A549 (cell line): ENCODE data around the gene FAM216A. TPM values are rescaled to one million over a fixed set of nuclear protein-coding genes. Genes with fewer than 3 reads are reported as not detected.

ENCODE experiments used
- ATAC-seq, 2 experiments: fragments of 200-7000 bp in 1 of 2; fragments of >200 bp in 1 of 2; cut with Nextera tagmentation in 1 of 2; cut with Tn5 transposase in 1 of 2; 3 replicates each; pipeline versions ENCODE4 v1.8.0 to v1.9.1; 2018 to 2020; ENCODE audit warnings: mild to moderate bottlenecking in 1 of 2, moderate library complexity in 1 of 2
- CTCF ChIA-PET: fragments of 300-600 bp; sonication (Branson Sonifier 250); formaldehyde crosslinking; extraction: SDS; loops from one replicate; lab custom pipeline; 2021; ENCODE audit warnings: antibody characterized with exemption, inconsistent platforms; lab: Yijun Ruan, JAX
- POLR2A ChIA-PET: fragments of 350-600 bp; formaldehyde crosslinking; extraction: SDS; loops from one replicate; lab custom pipeline; 2021; ENCODE audit warnings: antibody characterized with exemption, inconsistent platforms; lab: Yijun Ruan, JAX
- DNase-seq, 2 experiments: peaks; one replicate each; pipeline versions ENCODE4 v3.0.0 to v3.0.0-alpha.2; 2011 to 2016; ENCODE audit warnings: low read depth in 1 of 2, low spot score in 1 of 2
- FAIRE-seq: peaks from 2 replicates; lab custom pipeline; 2011; peaks lifted over from hg19 to GRCh38; lab: Jason Lieb, UNC
- H3K27ac ChIP-seq, 2 experiments: fragments of >200 bp; sonication (Bioruptor Twin); formaldehyde crosslinking; 3 replicates each; pipeline ENCODE4 v1.5.1; 2016 to 2017
- H3K4me1 ChIP-seq: fragments of >200 bp; sonication (Bioruptor Twin); formaldehyde crosslinking; 3 replicates; pipeline ENCODE4 v1.6.1; 2016
- H3K4me2 ChIP-seq: fragments of >200 bp; sonication (Bioruptor Twin); formaldehyde crosslinking; 3 replicates; pipeline ENCODE4 v1.6.1; 2016
- H3K4me3 ChIP-seq: fragments of >200 bp; sonication (Bioruptor Twin); formaldehyde crosslinking; 3 replicates; pipeline ENCODE4 v1.5.1; 2016
- H3K9me3 ChIP-seq: fragments of >200 bp; sonication (Bioruptor Twin); formaldehyde crosslinking; 3 replicates; pipeline ENCODE4 v1.6.1; 2016
- BHLHE40 ChIP-seq: IDR thresholded peaks from 2 replicates; pipeline ENCODE4 v1.6.1; 2012; ENCODE audit warnings: low read depth, low read length, inconsistent platforms
- CBX2 ChIP-seq: fragments of 200-600 bp; sonication (generic); IDR thresholded peaks from 2 replicates; pipeline ENCODE4 v1.6.1; 2016; ENCODE audit warnings: low read depth, mild to moderate bottlenecking, borderline replicate concordance
- CEBPB ChIP-seq, 2 experiments: fragments of >200 bp in 1 of 2; sonication (Bioruptor Twin) in 1 of 2; formaldehyde crosslinking in 1 of 2; IDR thresholded peaks; 2 replicates each; pipeline ENCODE4 v1.6.1; 2012 to 2016
- CHD2 ChIP-seq: fragments of 150-350 bp; IDR thresholded peaks from 2 replicates; pipeline ENCODE4 v1.6.1; 2014; ENCODE audit warnings: low read length; ENCODE audit not compliant: partially characterized antibody
- EHF ChIP-seq: fragments of 250-450 bp; sonication (Bioruptor Pico); IDR thresholded peaks from 2 replicates; pipeline ENCODE4 v1.5.0; 2020; ENCODE audit warnings: mild to moderate bottlenecking
- FOSL2 ChIP-seq, 2 experiments: fragments of 450-650 bp in 1 of 2; fragments of >200 bp in 1 of 2; sonication (Bioruptor Twin) in 1 of 2; formaldehyde crosslinking; IDR thresholded peaks; 2 replicates each; pipeline versions ENCODE4 v1.5.0 to v1.6.1; 2016 to 2020; ENCODE audit warnings: mild to moderate bottlenecking in 1 of 2, moderate library complexity in 1 of 2
- HDAC2 ChIP-seq: fragments of 200-600 bp; sonication (generic); IDR thresholded peaks from 2 replicates; pipeline ENCODE4 v1.6.1; 2016
- HEYL ChIP-seq: fragments of 250-450 bp; sonication (Bioruptor Pico); IDR thresholded peaks from 2 replicates; pipeline ENCODE4 v1.8.0; 2021; ENCODE audit warnings: mild to moderate bottlenecking, moderate library complexity
- HOXA7 ChIP-seq: fragments of 250-450 bp; sonication (Bioruptor Pico); IDR thresholded peaks from 2 replicates; pipeline ENCODE4 v1.5.0; 2020; ENCODE audit warnings: mild to moderate bottlenecking, moderate library complexity
- JUN ChIP-seq, 2 experiments: fragments of >200 bp; sonication (Bioruptor Twin); formaldehyde crosslinking; IDR thresholded peaks; 2 replicates in 1 of 2; 3 replicates in 1 of 2; pipeline ENCODE4 v1.6.1; 2016 to 2017
- JUNB ChIP-seq: fragments of >200 bp; sonication (Bioruptor Twin); formaldehyde crosslinking; IDR thresholded peaks from 2 replicates; pipeline ENCODE4 v1.6.1; 2016
- KDM1A ChIP-seq: fragments of 200-600 bp; sonication (generic); IDR thresholded peaks from 2 replicates; pipeline ENCODE4 v1.6.1; 2016; ENCODE audit warnings: low read depth, mild to moderate bottlenecking
- MAFK ChIP-seq: fragments of 450-650 bp; IDR thresholded peaks from 2 replicates; pipeline ENCODE4 v1.6.1; 2014; ENCODE audit not compliant: partially characterized antibody
- MAZ ChIP-seq: fragments of 150-350 bp; IDR thresholded peaks from 2 replicates; pipeline ENCODE4 v1.6.1; 2014; ENCODE audit warnings: antibody characterized with exemption, low read depth, low read length, borderline replicate concordance
- MYC ChIP-seq: IDR thresholded peaks from 2 replicates; pipeline ENCODE4 v1.6.1; 2012; ENCODE audit warnings: mild to moderate bottlenecking, inconsistent platforms, low read length, improper control_type of control experiment, borderline replicate concordance
- POLR2A ChIP-seq: IDR thresholded peaks from 2 replicates; pipeline ENCODE4 v1.6.1; 2012; ENCODE audit warnings: mild to moderate bottlenecking, low read length
- RARB ChIP-seq: fragments of 250-450 bp; sonication (Bioruptor Pico); IDR thresholded peaks from 2 replicates; pipeline ENCODE4 v1.8.0; 2021; ENCODE audit warnings: mild to moderate bottlenecking, moderate library complexity
- RCOR1 ChIP-seq: fragments of 150-350 bp; IDR thresholded peaks from 2 replicates; pipeline ENCODE4 v1.6.1; 2014; ENCODE audit warnings: antibody characterized with exemption, low read length, low read depth
- RFX5 ChIP-seq: fragments of 450-650 bp; IDR thresholded peaks from 2 replicates; pipeline ENCODE4 v1.7.1; 2014; ENCODE audit warnings: antibody characterized with exemption, mild to moderate bottlenecking, moderate library complexity
- SMC3 ChIP-seq: fragments of >200 bp; sonication (Bioruptor Twin); formaldehyde crosslinking; IDR thresholded peaks from 3 replicates; pipeline ENCODE4 v1.6.1; 2018; ENCODE audit warnings: inconsistent platforms
- SREBF2 ChIP-seq: fragments of 450-650 bp; IDR thresholded peaks from 2 replicates; pipeline ENCODE4 v1.6.1; 2014; ENCODE audit warnings: mild to moderate bottlenecking, moderate library complexity
- ZFP36 ChIP-seq: fragments of 450-650 bp; IDR thresholded peaks from 2 replicates; pipeline ENCODE4 v1.6.1; 2014; ENCODE audit warnings: borderline replicate concordance; ENCODE audit not compliant: partially characterized antibody
- ZSCAN20 ChIP-seq: fragments of 250-450 bp; sonication (Bioruptor Pico); IDR thresholded peaks from 2 replicates; pipeline ENCODE4 v1.8.0; 2022; ENCODE audit warnings: mild to moderate bottlenecking, moderate library complexity
- WGBS: methylation state at CpG from one replicate; pipeline ENCODE4 v1.1.6; 2017; ENCODE audit errors: missing lambda C conversion rate; 5-methylcytosine and 5-hydroxymethylcytosine counted together
- polyA plus RNA-seq, 4 experiments: library from polyadenylated mRNA; depleted of rRNA in 3 of 4; stranded (reverse); fragments of >200 nt; fragmentation: RNase III in 1 of 4; extraction: RNeasy Plus Mini Kit Qiagen cat#74134 plus additional on column Dnase treatment in 1 of 4; gene quantifications; 2 replicates in 3 of 4; 3 replicates in 1 of 4; pipeline ENCODE4 v1.2.3, GENCODE V29; 2011 to 2017
- TF ChIP-seq, protein P1 (sequence below): IDR thresholded peaks from 2 replicates; pipeline ENCODE4 v1.6.1; 2012
- TF ChIP-seq, protein P2 (sequence below): fragments of 250-450 bp; sonication (Bioruptor Pico); IDR thresholded peaks from 2 replicates; pipeline ENCODE4 v1.5.0; 2020; ENCODE audit warnings: low read depth, mild to moderate bottlenecking, moderate library complexity
- TF ChIP-seq, protein P3 (sequence below): fragments of >200 bp; sonication (Bioruptor Twin); formaldehyde crosslinking; IDR thresholded peaks from 2 replicates; pipeline ENCODE4 v1.6.1; 2016
- TF ChIP-seq, protein P4 (sequence below): fragments of 200-600 bp; sonication (generic); IDR thresholded peaks from 2 replicates; pipeline ENCODE4 v1.6.1; 2016; ENCODE audit warnings: antibody characterized with exemption, mild to moderate bottlenecking, moderate library complexity
- TF ChIP-seq, protein P5 (sequence below): IDR thresholded peaks from 2 replicates; pipeline ENCODE4 v1.6.1; 2012; ENCODE audit warnings: low read depth, borderline replicate concordance

FAM216A gene
- polyA plus RNA-seq, 2 of the 4 experiments (the other 2 are of a cell fraction) = 18.1 to 40.6 TPM

DNA sequence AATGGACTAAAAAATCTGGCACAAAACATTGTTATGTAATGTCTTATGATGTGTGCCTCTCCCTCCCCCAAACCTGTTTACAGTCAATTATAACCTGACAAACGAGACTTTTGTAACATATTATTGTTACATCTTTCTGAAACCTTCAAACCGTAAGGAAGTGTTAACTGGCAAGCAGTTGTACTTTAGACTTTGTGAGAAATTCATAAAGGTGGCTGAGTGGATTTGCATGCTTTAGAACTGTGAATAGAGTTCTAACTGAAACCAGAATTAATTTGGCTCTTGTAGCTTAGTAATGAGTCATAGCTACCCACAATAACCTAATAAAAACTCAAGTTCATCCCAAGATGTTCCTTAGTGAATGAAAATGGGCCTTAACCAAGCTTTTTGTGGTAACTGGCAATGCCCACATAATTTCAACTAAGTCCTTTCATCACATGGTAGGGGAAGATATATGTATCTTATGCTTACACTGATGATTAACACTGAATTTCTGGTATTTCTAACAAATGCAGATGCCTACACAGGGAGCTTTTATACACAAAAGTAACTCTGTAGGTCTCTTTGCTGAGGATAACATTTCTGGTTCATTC, 63.2 kb downstream of the FAM216A start:
- DNase-seq = no peak
- Histone ChIP-seq H3K9me3 (no peaks in the 10 kb centered on the region), H3K4me3 (no peak overlapping the region), H3K4me2 (no peak overlapping the region), H3K27ac (no peak overlapping the region), H3K4me1 (peaks cover 15% of the 10 kb centered on the region)
- ChIA-PET CTCF (interaction anchor here (0.6 to 4.4 kb wide), 9 partner anchors 9 to 70 kb away, joined by 3 to 30 read pairs (median 5); no protein-coding TSS in a partner anchor), POLR2A (no interaction called here)
- no peak for FAIRE-seq
- 89% methylated on average over 2 of the region's 2 CpGs for whole genome bisulfite sequencing
- ATAC-seq = no peak
- TF ChIP-seq, protein P1, sequence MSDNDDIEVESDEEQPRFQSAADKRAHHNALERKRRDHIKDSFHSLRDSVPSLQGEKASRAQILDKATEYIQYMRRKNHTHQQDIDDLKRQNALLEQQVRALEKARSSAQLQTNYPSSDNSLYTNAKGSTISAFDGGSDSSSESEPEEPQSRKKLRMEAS = no peak
- TF ChIP-seq FOSL2 (IDR thresholded peaks at IDR 0.05) (no peak), FOSL2 (CRISPR knock-in tag; IDR thresholded peaks at IDR 0.05) (peak; percentile 19; the same call in 1 of the 2 replicates)

DNA sequence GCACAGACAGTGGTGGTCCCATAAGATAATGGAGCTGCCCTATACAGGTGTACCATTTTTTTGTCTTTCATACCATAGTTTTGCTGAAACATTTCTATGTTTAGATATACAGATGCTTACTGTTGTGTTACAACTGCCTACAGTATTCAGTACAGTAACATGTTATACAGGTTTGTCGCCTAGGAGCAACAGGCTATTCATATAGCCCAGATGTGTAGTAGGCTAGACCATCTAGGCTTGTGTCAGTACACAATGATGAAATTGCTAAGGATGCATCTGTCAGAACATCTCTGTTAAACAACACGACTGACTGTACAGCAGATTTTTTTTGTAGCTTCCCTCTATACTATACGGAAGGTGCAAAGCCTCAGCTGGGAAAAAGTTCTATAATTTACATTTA, 64.0 kb downstream of the FAM216A start:
- FAIRE-seq = no peak
- CTCF ChIA-PET = interaction anchor here (0.9 to 4.4 kb wide), 9 partner anchors 11 to 82 kb away, joined by 3 to 30 read pairs (median 7); partner anchors contain the start of genes ARPC3 and FAM216A
- no peak for ATAC-seq

DNA sequence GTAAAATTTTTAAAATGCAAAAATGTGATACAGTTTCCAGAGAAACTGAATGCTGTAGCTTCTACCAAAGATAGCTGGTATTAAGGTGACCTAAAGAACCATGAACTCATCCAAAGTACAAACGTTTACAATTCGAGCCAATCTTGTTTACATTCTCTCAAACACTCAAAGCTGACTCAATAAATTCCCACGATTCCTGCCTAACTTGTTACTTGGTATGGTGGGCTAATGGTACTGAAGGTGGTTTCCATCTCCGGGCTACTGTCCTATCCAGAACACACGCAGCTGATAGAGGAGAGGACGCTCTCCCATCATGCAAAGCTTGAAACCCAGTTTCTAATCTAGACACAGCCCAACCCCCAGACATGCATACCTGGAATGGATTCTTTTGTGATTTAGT, 65.0 kb downstream of the FAM216A start:
- Histone ChIP-seq H3K27ac (no peak overlapping the region), H3K4me2 (peak overlapping the region; percentile 18; the same call in 1 of the 3 replicates), H3K9me3 (no peaks in the 10 kb centered on the region), H3K4me1 (peaks cover 15% of the 10 kb centered on the region), H3K4me3 (no peak overlapping the region)
- FAIRE-seq (peak; percentile 36), DNase-seq (no peak), ATAC-seq (no peak)
- POLR2A ChIA-PET = no interaction called here
- 46% methylated on average over 6 of the region's 6 CpGs for WGBS
- TF ChIP-seq JUNB (no peak), SREBF2 (no peak), HOXA7 (CRISPR knock-in tag) (no peak), CHD2 (no peak), SMC3 (no peak), HDAC2 (no peak), RFX5 (no peak), ZSCAN20 (no peak), RARB (CRISPR knock-in tag) (no peak), CEBPB (IDR thresholded peaks at IDR 0.05) (no peak), POLR2A (no peak), KDM1A (no peak), HEYL (CRISPR knock-in tag) (no peak), JUN (IDR thresholded peaks at IDR 0.05) (no peak), EHF (CRISPR knock-in tag) (no peak), ZFP36 (no peak)
- CTCF ChIA-PET = interaction anchor here (1.0 to 4.4 kb wide), 7 partner anchors 18 to 83 kb away, joined by 3 to 30 read pairs (median 7); partner anchors contain the start of genes ARPC3 and FAM216A

More for the DNA sequence above, 64.0 kb downstream of the FAM216A start:
- no peak for DNase-seq
- POLR2A ChIA-PET = no interaction called here
- WGBS = 76% methylated on average over 3 of the region's 3 CpGs
- no peak for TF ChIP-seq CEBPB (IDR thresholded peaks at IDR 0.05)
- no peak for TF ChIP-seq MAZ
- TF ChIP-seq MYC = no peak
- TF ChIP-seq HEYL (CRISPR knock-in tag) = no peak
- TF ChIP-seq, protein P2, sequence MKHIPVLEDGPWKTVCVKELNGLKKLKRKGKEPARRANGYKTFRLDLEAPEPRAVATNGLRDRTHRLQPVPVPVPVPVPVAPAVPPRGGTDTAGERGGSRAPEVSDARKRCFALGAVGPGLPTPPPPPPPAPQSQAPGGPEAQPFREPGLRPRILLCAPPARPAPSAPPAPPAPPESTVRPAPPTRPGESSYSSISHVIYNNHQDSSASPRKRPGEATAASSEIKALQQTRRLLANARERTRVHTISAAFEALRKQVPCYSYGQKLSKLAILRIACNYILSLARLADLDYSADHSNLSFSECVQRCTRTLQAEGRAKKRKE (CRISPR knock-in tag) = no peak
- TF ChIP-seq MAFK = no peak
- TF ChIP-seq, protein P3, sequence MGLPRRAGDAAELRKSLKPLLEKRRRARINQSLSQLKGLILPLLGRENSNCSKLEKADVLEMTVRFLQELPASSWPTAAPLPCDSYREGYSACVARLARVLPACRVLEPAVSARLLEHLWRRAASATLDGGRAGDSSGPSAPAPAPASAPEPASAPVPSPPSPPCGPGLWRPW = no peak
- TF ChIP-seq RCOR1 = no peak
- TF ChIP-seq, protein P4, sequence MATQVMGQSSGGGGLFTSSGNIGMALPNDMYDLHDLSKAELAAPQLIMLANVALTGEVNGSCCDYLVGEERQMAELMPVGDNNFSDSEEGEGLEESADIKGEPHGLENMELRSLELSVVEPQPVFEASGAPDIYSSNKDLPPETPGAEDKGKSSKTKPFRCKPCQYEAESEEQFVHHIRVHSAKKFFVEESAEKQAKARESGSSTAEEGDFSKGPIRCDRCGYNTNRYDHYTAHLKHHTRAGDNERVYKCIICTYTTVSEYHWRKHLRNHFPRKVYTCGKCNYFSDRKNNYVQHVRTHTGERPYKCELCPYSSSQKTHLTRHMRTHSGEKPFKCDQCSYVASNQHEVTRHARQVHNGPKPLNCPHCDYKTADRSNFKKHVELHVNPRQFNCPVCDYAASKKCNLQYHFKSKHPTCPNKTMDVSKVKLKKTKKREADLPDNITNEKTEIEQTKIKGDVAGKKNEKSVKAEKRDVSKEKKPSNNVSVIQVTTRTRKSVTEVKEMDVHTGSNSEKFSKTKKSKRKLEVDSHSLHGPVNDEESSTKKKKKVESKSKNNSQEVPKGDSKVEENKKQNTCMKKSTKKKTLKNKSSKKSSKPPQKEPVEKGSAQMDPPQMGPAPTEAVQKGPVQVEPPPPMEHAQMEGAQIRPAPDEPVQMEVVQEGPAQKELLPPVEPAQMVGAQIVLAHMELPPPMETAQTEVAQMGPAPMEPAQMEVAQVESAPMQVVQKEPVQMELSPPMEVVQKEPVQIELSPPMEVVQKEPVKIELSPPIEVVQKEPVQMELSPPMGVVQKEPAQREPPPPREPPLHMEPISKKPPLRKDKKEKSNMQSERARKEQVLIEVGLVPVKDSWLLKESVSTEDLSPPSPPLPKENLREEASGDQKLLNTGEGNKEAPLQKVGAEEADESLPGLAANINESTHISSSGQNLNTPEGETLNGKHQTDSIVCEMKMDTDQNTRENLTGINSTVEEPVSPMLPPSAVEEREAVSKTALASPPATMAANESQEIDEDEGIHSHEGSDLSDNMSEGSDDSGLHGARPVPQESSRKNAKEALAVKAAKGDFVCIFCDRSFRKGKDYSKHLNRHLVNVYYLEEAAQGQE = no peak
- TF ChIP-seq BHLHE40 = no peak
- no peak for TF ChIP-seq ZSCAN20
- no peak for TF ChIP-seq CBX2
- TF ChIP-seq RARB (CRISPR knock-in tag) = no peak
- TF ChIP-seq, protein P5, sequence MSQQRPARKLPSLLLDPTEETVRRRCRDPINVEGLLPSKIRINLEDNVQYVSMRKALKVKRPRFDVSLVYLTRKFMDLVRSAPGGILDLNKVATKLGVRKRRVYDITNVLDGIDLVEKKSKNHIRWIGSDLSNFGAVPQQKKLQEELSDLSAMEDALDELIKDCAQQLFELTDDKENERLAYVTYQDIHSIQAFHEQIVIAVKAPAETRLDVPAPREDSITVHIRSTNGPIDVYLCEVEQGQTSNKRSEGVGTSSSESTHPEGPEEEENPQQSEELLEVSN = no peak
- peaks cover 15% of the 10 kb centered on the region for H3K4me1 ChIP-seq
- no peak overlapping the region for H3K27ac ChIP-seq
- no peak overlapping the region for H3K4me2 ChIP-seq
- no peaks in the 10 kb centered on the region for H3K9me3 ChIP-seq
- no peak overlapping the region for H3K4me3 ChIP-seq
